Right forelimb (tissue), 1 donor: ENCODE results near the gene ORM1.
A peak's percentile ranks its signal among the peaks of the same experiment; 100 is the strongest.
"Not testable (repeated sequence)": the region's sequence is repeated elsewhere in the genome, so short reads cannot be mapped to it uniquely, and the experiment has no call there.

Experiments
- DNase-seq: peaks from one replicate; pipeline ENCODE4 v3.0.0-alpha.2; 2018

ORM1 gene

GRCh38 chr9:114325684-114326254 is 2.9 kb downstream of the ORM1 start:
- not testable (repeated sequence) for DNase-seq

- DNase-seq, result peak; percentile 60
These were observed 4.9 kb downstream of the ORM1 start for GRCh38 chr9:114327749-114328148.

GRCh38 chr9:114328357-114328820 is 5.5 kb downstream of the ORM1 start:
- DNase-seq, result not testable (repeated sequence)

- DNase-seq, result not testable (repeated sequence)
These were observed 6.2 kb downstream of the ORM1 start for GRCh38 chr9:114328937-114329624.

- DNase-seq, result not testable (repeated sequence)
These were observed 6.7 kb downstream of the ORM1 start, which contains the start of gene ORM2 for GRCh38 chr9:114329625-114330022. ORM2 (plus strand) TSS chr9:114329869; CDS start chr9:114329905, 36 bp downstream.

GRCh38 chr9:114330636-114331035 is 7.7 kb downstream of the ORM1 start:
- no peak for DNase-seq

GRCh38 chr9:114331229-114332195 is 8.6 kb downstream of the ORM1 start:
- not testable (repeated sequence) for DNase-seq

GRCh38 chr9:114332474-114333040 is 9.7 kb downstream of the ORM1 start:
- not testable (repeated sequence) for DNase-seq

GRCh38 chr9:114333718-114334117 is 10.8 kb downstream of the ORM1 start:
- not testable (repeated sequence) for DNase-seq

- DNase-seq, result no peak
These were observed 11.6 kb downstream of the ORM1 start for GRCh38 chr9:114334490-114334889.

- no peak for DNase-seq
These were observed 12.8 kb downstream of the ORM1 start for GRCh38 chr9:114335745-114336144.

- DNase-seq, result no peak
These were observed 13.3 kb downstream of the ORM1 start for GRCh38 chr9:114336157-114336556.

GRCh38 chr9:114336699-114337395 is 13.9 kb downstream of the ORM1 start:
- no peak for DNase-seq

GRCh38 chr9:114338187-114338586 is 15.3 kb downstream of the ORM1 start:
- no peak for DNase-seq

- no peak for DNase-seq
These were observed 16.4 kb downstream of the ORM1 start for GRCh38 chr9:114339130-114339908.

- no peak for DNase-seq
These were observed 18.4 kb downstream of the ORM1 start for GRCh38 chr9:114341152-114341830.

GRCh38 chr9:114341991-114342390 is 19.1 kb downstream of the ORM1 start:
- no peak for DNase-seq

GRCh38 chr9:114342755-114343440 is 20.0 kb downstream of the ORM1 start:
- DNase-seq, result no peak

GRCh38 chr9:114343471-114344187 is 20.7 kb downstream of the ORM1 start:
- DNase-seq, result peak; percentile 27
